AG08395 (cell line): ENCODE results near the gene MATK.

Experiments
- DNase-seq: peaks from one replicate; pipeline ENCODE4 v3.0.0; 2012; ENCODE audit warnings: mixed read lengths, low spot score

MATK gene

GRCh38 chr19:3746371-3747056 lies 39.7 kb downstream of the MATK start:
- DNase-seq: no peak

- DNase-seq: no peak
Measured at GRCh38 chr19:3745363-3746045, 40.7 kb downstream of the MATK start.

GRCh38 chr19:3743486-3743885 lies 42.7 kb downstream of the MATK start:
- no peak for DNase-seq

GRCh38 chr19:3740431-3740830 lies 45.8 kb downstream of the MATK start:
- no peak for DNase-seq

GRCh38 chr19:3738477-3739220 lies 47.5 kb downstream of the MATK start:
- no peak for DNase-seq

GRCh38 chr19:3737487-3738205 lies 48.5 kb downstream of the MATK start:
- DNase-seq: no peak

GRCh38 chr19:3736106-3736724 lies 50.0 kb downstream of the MATK start:
- DNase-seq: no peak

- DNase-seq: no peak
Measured at GRCh38 chr19:3734310-3734600, 51.9 kb downstream of the MATK start.

GRCh38 chr19:3733549-3734309 lies 52.5 kb downstream of the MATK start:
- no peak for DNase-seq

- DNase-seq: no peak
Measured at GRCh38 chr19:3732108-3732507, 54.1 kb downstream of the MATK start.

- no peak for DNase-seq
Measured at GRCh38 chr19:3730457-3730958, 55.7 kb downstream of the MATK start.
